PC-3 (cell line): ENCODE data around the gene PPM1F.

ENCODE experiments used
- CTCF ChIP-seq: fragments of 300-600 bp; sonication (generic); conservative IDR thresholded peaks from 2 replicates; pipeline ENCODE4 v1.5.1; 2017; ENCODE audit warnings: antibody characterized with exemption, low read depth, mild to moderate bottlenecking, low read length
- EZH2 ChIP-seq: fragments of 300-600 bp; sonication (generic); IDR thresholded peaks from one replicate; pipeline ENCODE4 v1.6.1; 2017; ENCODE audit warnings: antibody characterized with exemption, mild to moderate bottlenecking, low read length; ENCODE audit not compliant: unreplicated experiment
- EZH2phosphoT487 ChIP-seq: fragments of 300-600 bp; sonication (generic); IDR thresholded peaks from 2 replicates; pipeline ENCODE4 v1.6.1; 2018; ENCODE audit warnings: mild to moderate bottlenecking, antibody characterized with exemption, low read length, borderline replicate concordance

- TF ChIP-seq EZH2phosphoT487: no peak
- TF ChIP-seq CTCF: no peak
- no peak for TF ChIP-seq EZH2
These were observed 23.4 kb downstream of the PPM1F start for GRCh38 chr22:21929253-21929652.
